Neural progenitor cell (in vitro differentiated cells): ENCODE measurements around the gene PAQR5.

Experiments used
- CTCF ChIP-seq: fragments of 200-600 bp; sonication (generic); IDR thresholded peaks from 2 replicates; pipeline ENCODE4 v1.5.1; 2017; ENCODE audit warnings: antibody characterized with exemption, mild to moderate bottlenecking
- EZH2 ChIP-seq: fragments of 200-600 bp; sonication (generic); IDR thresholded peaks from 2 replicates; pipeline ENCODE4 v1.6.1; 2017; ENCODE audit warnings: antibody characterized with exemption, mild to moderate bottlenecking, moderate library complexity

- no peak for TF ChIP-seq CTCF
- TF ChIP-seq EZH2: no peak
Measured at GRCh38 chr15:69456208-69457166, 157.8 kb downstream of the PAQR5 start.
